NCI-H345 treated with DMSO at 0.1 percent for 48 hours (cell line): Measurements from ENCODE around the gene CDH26.

Source experiments
- DNase-seq: peaks from one replicate; lab custom pipeline; 2025; ENCODE audit not compliant: unreplicated experiment; lab: John Stamatoyannopoulos, UW

The CDH26 gene

DNA sequence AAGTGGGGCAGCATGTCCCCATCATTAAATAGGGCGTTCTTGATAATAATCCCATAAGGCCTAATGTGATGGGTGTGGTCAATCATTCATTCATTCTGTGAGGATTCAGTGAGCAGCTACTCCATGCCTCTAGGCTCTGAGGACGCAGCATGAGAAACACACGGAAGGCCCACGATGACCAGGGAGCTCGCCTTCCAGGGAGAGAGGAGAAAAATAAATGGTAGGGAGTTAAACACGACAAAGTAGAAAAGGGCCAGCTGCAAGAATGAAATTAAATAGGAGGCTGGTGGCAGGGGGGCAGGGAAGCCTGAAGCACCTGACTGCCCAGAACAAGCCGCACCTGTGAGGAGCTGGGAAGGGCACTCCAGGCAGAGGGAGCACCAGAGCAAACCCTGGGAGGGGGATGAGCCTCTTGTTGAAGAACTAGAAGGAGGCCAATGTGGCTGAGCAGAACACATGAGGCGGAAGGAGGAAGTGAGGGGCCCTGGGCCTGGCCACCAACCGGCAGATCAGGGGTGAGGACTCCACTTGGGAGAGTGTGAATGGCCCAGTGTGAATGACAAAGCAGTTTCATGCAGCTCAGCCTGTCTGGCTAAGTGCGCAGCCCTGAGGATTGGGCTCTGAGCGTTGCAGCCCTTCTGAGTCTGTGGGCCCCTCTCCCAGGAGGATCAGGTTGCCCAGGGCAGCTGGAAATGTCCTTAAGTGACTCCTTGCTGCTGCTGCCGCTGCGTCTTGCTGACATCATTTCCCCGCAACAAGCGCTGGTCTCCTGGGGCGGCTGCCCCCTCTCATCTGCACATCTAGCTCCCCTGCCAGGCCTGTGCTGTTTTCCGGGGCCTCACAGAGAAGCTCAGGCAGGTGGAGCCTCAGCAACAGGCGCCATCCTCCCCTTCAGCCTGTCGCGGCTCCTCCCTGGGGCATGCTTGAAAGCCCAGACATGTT, 99.9 kb downstream of the CDH26 start:
- DNase-seq = no peak

DNA sequence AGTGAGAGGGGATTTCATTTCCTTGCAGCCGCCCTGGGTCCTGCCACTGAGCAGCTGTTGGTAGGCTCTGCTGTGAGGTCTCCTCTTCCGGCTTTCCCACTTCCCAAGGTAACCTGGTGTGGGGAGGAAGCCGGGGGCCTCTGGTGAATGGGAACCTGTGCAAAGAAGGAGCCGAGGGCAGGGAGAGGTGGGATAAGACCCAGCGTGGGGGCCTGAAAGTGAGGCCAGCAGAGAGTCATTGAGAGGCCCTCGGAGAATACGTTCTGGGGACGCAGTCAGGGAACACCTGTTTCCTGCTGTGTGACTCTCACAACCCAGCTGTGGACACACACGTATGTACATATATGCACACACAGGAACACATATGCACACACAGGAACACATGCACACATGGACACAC, 100.7 kb downstream of the CDH26 start:
- DNase-seq = no peak

DNA sequence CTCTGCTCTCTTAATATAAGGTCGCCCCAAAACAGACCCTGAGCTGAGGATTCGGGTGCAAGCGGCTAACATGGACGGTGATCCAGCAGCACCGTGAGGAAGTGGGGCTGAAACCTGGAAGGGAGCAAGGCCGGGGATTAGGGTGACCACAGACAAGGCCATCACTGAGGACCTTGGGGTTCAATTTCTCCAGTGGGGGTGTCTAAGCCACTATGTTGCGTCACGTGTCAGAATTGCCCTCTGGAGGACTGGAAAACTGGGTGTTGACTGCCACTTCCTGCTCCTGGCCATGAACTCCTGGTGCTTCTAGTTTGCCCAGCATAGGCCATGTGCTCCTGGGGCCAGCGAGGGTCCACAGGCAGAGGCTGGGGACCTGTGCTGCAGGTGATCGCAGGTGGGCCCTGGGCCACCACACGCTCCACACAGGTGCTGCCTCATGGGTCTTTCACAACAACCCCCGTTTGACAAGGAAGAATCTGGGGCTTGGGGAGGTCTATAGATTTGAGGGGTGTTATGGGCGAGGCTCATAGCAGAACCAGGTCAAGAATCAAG, 101.9 kb downstream of the CDH26 start:
- no peak for DNase-seq

DNA sequence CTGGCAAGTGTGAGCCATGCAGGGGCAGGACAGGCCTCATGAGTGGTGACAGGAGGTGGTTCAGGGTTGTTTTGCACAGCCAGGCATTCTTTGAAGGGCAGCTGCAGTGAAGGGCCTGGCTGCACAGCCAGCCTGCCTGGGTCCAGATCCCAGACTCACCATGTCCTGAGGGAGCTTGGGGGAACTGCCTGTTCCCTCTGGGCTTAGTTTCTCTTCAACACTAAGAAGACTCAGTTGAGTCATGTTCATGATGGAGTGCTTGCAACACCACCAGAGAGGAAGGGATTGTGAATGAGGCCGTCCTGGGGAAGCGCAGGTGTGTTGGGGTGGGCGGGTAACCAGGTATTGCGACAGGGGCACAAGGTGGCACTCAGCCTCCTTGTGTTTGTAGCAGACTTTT, 102.4 kb downstream of the CDH26 start:
- DNase-seq = no peak

DNA sequence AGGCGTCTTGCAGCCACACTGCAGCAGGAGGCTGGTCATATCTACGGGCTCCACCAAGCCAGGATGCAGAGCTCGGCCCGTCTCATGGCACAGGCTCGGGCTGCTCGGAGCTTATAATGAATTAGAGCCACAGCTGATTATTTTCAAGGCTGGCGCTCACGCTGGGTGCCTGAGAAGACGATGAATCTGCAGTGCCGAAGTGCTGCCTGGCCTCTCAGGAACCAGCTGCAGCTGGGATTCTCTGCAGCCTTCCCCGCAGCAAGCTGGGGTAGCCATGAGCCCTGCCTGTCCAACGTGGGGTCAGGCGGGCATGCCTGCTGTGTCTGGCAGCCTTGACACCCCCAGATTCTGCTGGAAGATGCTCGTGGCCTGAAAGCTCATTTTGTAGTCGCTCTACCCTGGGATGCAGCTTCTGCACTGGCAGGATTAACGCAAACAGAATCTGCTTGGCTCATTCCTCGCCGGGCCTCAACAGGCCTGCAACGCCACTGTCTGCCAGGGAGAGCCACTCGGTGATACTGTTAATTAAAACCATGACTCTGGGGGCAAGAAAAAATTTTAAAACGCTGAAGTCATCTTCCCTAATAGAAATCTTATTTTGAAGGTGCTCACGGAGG, 104.3 kb downstream of the CDH26 start:
- DNase-seq = no peak

DNA sequence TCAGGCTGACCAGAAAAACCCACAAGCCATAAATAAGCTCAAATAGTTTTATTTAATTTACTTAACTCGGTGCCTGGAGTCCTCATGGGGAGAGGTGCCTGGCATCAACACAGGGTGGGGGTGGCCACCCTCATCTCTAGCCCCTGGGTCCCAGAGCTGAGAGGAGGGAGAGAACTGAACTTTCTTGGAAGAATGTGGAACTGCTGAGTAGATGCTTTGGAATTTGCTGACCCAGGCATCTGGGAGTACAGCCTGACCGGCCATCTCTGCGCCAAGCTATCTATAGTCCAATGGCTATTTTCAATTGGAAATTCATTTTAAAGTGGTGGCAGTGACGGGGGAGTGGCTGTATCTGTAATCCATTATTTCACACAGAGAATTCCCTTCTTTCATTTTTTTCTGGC, 104.8 kb downstream of the CDH26 start:
- no peak for DNase-seq

DNA sequence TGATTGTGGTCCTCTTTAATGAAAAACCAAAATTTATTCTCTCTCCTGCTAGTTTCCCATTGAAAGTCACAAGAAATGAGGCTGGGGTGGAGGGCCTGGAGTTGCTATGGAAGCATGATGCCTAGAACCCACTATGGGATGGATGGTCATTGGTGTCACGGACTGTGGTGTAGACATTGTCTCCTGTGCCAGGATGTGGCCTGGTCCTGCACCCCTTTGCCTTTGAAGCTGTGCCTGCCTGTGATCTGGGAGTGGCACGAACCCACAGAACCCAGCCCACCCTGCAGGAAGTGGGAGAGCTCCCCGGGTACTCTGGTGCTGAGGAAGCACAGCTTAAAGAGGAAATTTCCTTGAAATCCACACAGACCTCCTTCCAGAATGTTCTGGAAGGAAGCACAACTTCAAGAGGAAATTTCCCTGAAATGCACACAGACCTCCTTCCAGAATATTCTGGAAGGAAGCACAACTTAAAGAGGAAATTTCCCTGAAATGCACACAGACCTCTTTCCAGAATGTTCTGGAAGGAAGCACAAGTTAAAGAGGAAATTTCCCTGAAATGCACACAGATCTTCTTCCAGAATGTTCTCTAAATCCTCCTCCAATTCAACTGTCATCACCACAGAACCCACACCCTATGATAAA, 105.6 kb downstream of the CDH26 start:
- no peak for DNase-seq
